Measurements from ENCODE around the gene SIAE.

DNA sequence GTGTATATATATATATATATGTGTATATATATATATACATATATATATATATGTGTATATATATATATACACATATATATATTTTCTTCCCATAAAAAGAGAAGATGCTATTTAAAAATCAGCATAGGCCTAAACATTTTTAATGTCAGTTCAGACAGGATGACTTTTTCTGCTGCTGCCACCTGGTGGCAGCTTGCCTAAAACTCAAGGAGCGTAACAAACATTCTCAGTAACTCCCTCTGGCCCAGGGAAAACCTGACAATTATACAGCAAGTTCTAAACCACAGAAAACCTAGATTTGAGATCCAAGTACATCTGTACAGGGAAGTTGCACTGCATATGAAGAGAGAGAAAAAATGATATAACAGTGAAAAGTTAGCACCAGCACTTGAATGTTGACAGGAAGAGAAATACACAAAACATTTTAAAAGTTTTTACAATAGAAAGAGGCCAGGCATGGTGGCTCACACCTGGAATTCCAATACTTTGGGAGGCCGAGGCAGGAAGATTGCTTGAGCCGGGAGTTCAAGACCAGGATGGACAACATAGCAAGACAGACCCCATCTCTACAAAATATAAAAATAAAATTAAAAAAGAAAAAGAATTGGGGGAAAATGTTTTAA is 87.2 kb downstream of the SIAE start:
- no peak for TF ChIP-seq JUND (IDR thresholded peaks at IDR 0.05; ENCODE audit: low read length)
- TF ChIP-seq, protein P1, sequence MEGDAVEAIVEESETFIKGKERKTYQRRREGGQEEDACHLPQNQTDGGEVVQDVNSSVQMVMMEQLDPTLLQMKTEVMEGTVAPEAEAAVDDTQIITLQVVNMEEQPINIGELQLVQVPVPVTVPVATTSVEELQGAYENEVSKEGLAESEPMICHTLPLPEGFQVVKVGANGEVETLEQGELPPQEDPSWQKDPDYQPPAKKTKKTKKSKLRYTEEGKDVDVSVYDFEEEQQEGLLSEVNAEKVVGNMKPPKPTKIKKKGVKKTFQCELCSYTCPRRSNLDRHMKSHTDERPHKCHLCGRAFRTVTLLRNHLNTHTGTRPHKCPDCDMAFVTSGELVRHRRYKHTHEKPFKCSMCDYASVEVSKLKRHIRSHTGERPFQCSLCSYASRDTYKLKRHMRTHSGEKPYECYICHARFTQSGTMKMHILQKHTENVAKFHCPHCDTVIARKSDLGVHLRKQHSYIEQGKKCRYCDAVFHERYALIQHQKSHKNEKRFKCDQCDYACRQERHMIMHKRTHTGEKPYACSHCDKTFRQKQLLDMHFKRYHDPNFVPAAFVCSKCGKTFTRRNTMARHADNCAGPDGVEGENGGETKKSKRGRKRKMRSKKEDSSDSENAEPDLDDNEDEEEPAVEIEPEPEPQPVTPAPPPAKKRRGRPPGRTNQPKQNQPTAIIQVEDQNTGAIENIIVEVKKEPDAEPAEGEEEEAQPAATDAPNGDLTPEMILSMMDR (IDR thresholded peaks at IDR 0.05; ENCODE audit: control extremely low read depth in 1 of 3, insufficient read depth in 1 of 3, low read depth in 1 of 3, low read length in 3 of 3): peak; percentile 19 to 69 (median 66)
- no peak for TF ChIP-seq ZNF274 (IDR thresholded peaks at IDR 0.05; ENCODE audit: borderline replicate concordance, extremely low read depth, low read length)
- TF ChIP-seq SRF (IDR thresholded peaks at IDR 0.05; ENCODE audit: low read depth, low read length): no peak
- TF ChIP-seq YY1 (IDR thresholded peaks at IDR 0.05; ENCODE audit: low read depth, low read length): no peak
- TF ChIP-seq BCL11A (IDR thresholded peaks at IDR 0.05; ENCODE audit: low read depth in 2 of 2, low read length in 2 of 2): no peak
- TF ChIP-seq SUZ12 (IDR thresholded peaks at IDR 0.05; ENCODE audit: low read length): no peak
- no peak for TF ChIP-seq POLR2AphosphoS5 (IDR thresholded peaks at IDR 0.05; ENCODE audit: low read depth, low read length)
- TF ChIP-seq SIN3A (conservative IDR thresholded peaks at IDR 0.05 in 1 of 2, IDR thresholded peaks at IDR 0.05 in 1 of 2; ENCODE audit: low read depth in 1 of 2, low read length in 2 of 2): no peak
- TF ChIP-seq GABPA (IDR thresholded peaks at IDR 0.05; ENCODE audit: borderline replicate concordance, insufficient read depth, low read length): no peak
- TF ChIP-seq POLR2A (IDR thresholded peaks at IDR 0.05; ENCODE audit: control extremely low read depth in 1 of 2, low read depth in 2 of 2, low read length in 2 of 2): no peak
- TF ChIP-seq KDM1A (IDR thresholded peaks at IDR 0.05; ENCODE audit: borderline replicate concordance, low read length): no peak
- no peak for TF ChIP-seq RFX5 (IDR thresholded peaks at IDR 0.05; ENCODE audit: borderline replicate concordance, low read depth, low read length)
- no peak for TF ChIP-seq TBP (IDR thresholded peaks at IDR 0.05; ENCODE audit: low read depth, low read length)
